ENCODE measurements around the gene KRTAP4-9.
"Not testable (repeated sequence)": the region's sequence is repeated elsewhere in the genome, so short reads cannot be mapped to it uniquely, and the experiment has no call there.

KRTAP4-9 gene

GRCh38 chr17:41096055-41096454 lies 9.1 kb upstream of the KRTAP4-9 start:
- no peak for DNase-seq (ENCODE audit: low read depth, low spot score)

DNA sequence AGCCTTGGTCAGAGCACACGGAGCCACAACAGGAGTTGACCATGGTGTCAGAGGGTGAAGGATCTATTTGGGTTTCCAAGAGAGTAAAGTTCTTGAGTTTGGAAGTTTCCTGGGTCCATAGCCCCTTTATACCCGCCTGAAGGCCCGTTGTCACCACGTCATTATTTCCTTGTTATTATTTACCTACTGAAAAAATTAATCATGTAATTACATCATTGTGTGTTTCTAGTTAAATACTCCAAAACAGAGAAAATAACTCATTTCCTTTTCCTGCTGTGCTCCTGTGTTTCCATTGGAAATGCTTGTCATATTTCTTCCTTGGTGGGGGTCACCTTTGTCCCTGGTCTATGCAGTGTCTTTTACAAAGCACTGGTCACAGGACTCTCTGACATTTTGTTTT lies 7.1 kb upstream of the KRTAP4-9 start, which contains the start of gene KRTAP4-8:
Gene KRTAP4-8, minus strand, starts transcription at position 101 of the 400 bp plus-strand sequence. Its CDS starts 58 bp downstream, at position 43.
- DNase-seq (ENCODE audit: low read depth, low spot score) = no peak

GRCh38 chr17:41098481-41098880 lies 6.7 kb upstream of the KRTAP4-9 start:
- no peak for DNase-seq (ENCODE audit: low read depth, low spot score)

DNA sequence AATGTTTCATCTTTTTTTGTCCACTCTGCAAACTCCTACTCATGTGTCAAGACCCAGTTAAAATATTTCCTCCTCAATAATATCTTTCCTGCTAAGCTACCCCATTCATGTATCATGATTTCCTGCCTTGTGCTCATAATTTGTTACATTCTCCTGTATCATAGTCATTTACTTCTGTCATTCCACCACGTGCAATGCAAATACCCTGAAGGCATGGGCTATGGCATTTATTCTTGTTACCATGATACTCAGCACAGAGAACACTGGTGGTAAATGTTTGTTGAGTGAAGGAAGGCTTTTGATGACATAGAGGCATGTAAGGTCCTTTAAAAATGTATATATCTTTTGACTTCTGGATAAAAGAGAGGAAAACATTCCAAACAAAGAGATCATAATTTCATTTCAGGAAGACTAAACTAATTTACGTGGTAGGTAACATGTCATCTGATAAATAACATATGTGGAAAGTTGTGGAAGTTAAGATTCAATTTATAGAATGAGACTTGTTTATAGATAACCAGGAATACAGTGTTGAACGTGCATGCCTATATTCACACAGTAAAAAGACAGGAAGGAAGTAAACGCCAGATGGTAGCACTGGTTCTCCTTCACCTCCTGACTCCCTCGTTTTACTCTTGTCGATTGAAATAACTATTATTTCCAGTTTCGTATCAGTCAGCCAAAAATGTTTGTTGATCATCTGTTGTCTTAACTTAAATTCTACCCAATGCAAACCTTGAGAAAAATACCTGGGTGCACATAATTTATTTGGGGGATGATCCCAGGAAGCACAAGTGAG lies 5.3 kb upstream of the KRTAP4-9 start:
- DNase-seq (ENCODE audit: low read depth, low spot score) = not testable (repeated sequence)

- no peak for DNase-seq (ENCODE audit: low read depth, low spot score)
Measured at GRCh38 chr17:41101586-41102259, 3.5 kb upstream of the KRTAP4-9 start, which contains the start of gene KRTAP4-16. Gene KRTAP4-16 (minus strand): TSS chr17:41102209. CDS start chr17:41102209, 0 bp downstream.

DNA sequence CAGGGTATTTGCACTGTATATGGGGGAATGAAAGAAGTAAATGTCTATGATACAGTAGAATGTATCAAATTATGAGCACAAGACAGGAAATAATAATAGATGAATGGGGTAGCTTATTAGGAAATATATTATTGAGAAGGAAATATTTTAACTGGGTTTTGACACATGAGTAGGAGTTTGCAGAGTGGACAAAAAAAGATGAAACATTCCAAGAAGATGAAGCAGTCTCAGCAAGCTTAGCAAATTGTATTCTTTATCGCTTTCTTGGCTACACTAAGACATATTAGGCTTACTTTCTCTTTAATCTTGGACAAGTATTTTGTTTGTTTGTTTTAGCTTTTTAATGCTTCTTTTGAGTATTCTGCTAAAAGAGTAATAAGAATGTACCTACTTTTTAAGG lies 1.3 kb upstream of the KRTAP4-9 start:
- DNase-seq (ENCODE audit: low read depth, low spot score) = no peak

- not testable (repeated sequence) for DNase-seq (ENCODE audit: low read depth, low spot score)
Measured at GRCh38 chr17:41104386-41105038, 677 bp upstream of the KRTAP4-9 start.

DNA sequence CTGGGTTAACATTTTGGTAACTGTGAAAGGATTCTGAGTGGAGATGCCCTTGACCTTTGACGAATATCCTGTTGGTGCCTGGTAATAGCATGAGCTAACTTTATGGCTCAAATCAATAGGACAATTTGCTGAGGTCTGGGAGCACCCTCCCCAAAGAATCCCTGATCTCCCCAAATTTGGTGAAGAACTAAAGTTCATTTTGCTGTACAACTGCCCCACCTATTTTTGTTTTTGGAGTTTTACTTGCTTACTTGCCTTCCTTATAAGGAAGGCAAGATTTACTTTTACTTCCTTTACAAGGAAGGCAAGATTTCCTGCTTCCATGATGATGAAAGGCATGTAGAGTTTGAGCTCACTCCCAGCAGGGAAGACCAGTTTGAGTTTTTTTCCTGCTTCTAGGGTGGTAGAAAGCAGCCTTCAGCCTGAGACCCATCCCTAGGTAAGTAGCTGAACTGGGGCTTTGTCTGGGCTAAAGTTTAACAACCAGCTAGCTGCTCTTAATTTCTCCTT lies 2.8 kb downstream of the KRTAP4-9 start:
- DNase-seq (ENCODE audit: low read depth, low spot score) = no peak

GRCh38 chr17:41108728-41109386 lies 3.7 kb downstream of the KRTAP4-9 start:
- not testable (repeated sequence) for DNase-seq (ENCODE audit: low read depth, low spot score)

- DNase-seq (ENCODE audit: low read depth, low spot score) = no peak
Measured at GRCh38 chr17:41111151-41111885, 6.1 kb downstream of the KRTAP4-9 start.

- DNase-seq (ENCODE audit: low read depth, low spot score) = no peak
Measured at GRCh38 chr17:41116297-41116696, 11.1 kb downstream of the KRTAP4-9 start.

DNA sequence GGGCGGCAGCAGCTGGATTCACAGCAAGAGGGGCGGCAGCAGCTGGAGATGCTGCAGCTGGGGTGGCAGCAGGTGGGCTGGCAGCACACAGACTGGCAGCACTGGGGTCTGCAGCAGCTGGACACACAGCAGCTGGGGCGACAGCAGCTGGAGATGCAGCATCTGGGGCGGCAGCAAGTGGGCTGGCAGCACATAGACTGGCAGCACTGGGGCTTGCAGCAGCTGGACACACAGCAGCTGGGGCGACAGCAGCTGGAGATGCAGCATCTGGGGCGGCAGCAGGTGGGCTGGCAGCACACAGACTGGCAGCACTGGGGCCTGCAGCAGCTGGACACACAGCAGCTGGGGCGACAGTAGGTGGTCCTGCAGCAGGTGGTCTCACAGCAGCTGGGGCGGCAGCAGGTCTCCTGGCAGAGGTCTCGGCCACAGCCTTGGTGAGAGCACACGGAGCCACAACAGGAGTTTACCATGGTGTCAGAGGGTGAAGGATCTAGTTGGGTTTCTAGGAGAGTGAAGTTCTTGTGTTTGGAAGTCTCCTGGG lies 12.7 kb downstream of the KRTAP4-9 start, which contains the start of gene KRTAP4-11:
Gene KRTAP4-11, minus strand, starts transcription at position 528 of the 541 bp plus-strand sequence. Its CDS starts 58 bp downstream, at position 470.
- DNase-seq (ENCODE audit: low read depth, low spot score) = not testable (repeated sequence)

- DNase-seq (ENCODE audit: low read depth, low spot score) = no peak
Measured at GRCh38 chr17:41118721-41119120, 13.5 kb downstream of the KRTAP4-9 start.

DNA sequence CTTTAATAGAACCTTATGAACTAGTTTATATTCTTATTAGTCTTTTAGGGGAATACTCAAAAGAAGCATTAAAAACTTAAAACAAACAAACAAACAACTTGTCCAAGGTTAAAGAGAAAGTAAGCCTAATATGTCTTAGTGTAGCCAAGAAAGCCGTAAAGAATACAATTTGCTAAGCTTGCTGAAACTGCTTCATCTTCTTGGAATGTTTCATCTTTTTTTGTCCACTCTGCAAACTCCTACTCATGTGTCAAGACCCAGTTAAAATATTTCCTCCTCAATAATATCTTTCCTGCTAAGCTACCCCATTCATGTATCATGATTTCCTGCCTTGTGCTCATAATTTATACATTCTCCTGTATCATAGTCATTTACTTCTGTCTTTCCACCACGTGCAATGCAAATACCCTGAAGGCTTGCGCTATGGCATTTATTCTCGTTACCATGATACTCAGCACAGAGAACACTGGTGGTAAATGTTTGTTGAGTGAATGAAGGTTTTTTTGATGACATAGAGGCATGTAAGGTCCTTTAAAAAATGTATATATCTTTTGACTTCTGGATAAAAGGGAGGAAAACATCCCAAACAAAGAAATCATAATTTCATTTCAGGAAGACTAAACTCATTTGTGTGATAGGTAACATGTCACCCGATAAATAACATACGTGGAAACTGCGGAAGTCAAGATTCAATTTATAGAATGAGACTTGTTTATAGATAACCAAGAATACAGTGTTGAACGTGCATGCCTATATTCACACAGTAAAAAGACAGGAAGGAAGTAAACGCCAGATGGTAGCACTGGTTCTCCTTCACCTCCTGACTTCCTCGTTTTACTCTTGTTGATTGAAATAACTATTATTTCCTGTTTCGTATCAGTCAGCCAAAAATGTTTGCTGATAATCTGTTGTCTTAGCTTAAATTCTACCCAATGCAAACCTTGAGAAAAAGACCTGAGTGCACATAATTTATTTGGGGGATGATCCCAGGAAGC lies 14.8 kb downstream of the KRTAP4-9 start:
- DNase-seq (ENCODE audit: low read depth, low spot score) = not testable (repeated sequence)

DNA sequence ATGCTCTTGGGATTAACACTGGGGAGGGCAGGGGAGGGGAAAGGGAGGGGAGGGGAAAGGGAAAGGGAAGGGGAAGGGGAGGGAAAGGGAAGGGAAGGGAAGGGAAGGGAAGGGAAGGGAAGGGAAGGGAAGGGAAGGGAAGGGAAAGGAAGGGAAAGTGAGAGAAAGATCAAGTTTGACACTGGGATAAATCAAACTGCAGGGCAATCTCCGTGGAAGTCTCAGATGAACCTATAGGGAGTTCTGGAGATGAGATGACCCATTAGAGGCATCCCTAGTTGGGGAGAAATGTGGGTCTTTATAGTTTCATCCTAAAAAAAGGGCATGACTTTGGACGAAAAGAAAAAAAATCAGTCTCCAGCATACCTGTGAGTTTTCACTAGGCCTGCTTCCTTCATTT lies 16.6 kb downstream of the KRTAP4-9 start:
- DNase-seq (ENCODE audit: low read depth, low spot score) = no peak

- not testable (repeated sequence) for DNase-seq (ENCODE audit: low read depth, low spot score)
Measured at GRCh38 chr17:41123292-41123990, 18.3 kb downstream of the KRTAP4-9 start.

- not testable (repeated sequence) for DNase-seq (ENCODE audit: low read depth, low spot score)
Measured at GRCh38 chr17:41123991-41124371, 18.8 kb downstream of the KRTAP4-9 start, which contains the start of gene KRTAP4-12. Gene KRTAP4-12 (minus strand): TSS chr17:41124182. CDS start chr17:41124122, 60 bp downstream.

- DNase-seq (ENCODE audit: low read depth, low spot score) = no peak
Measured at GRCh38 chr17:41125064-41125463, 19.9 kb downstream of the KRTAP4-9 start.

Measured in smooth muscle cell of the brain vasculature (primary cell).